Nephron (organoid): ENCODE results near the gene ASTN2.
A peak's percentile ranks its signal among the peaks of the same experiment; 100 is the strongest.
"Not testable (repeated sequence)": the region's sequence is repeated elsewhere in the genome, so short reads cannot be mapped to it uniquely, and the experiment has no call there.

Experiments used
- H3K27ac Mint-ChIP-seq, 3 experiments: 2 replicates each; pipeline ENCODE4 v1.8.0; 2020; ENCODE audit warnings: mixed read lengths in 3 of 3, mild to moderate bottlenecking in 2 of 3, moderate library complexity in 1 of 3
- H3K27me3 Mint-ChIP-seq: 2 replicates; pipeline ENCODE4 v1.8.0; 2021; ENCODE audit warnings: low read depth, mild to moderate bottlenecking, moderate library complexity, mixed read lengths
- H3K36me3 Mint-ChIP-seq: 2 replicates; pipeline ENCODE4 v1.8.0; 2020; ENCODE audit warnings: low read depth, mixed read lengths
- H3K4me1 Mint-ChIP-seq: 2 replicates; pipeline ENCODE4 v1.8.0; 2020; ENCODE audit warnings: mixed read lengths
- H3K4me3 Mint-ChIP-seq, 3 experiments: 2 replicates each; pipeline ENCODE4 v1.8.0; 2020; ENCODE audit warnings: mild to moderate bottlenecking in 3 of 3, mixed read lengths in 3 of 3, moderate library complexity in 2 of 3
- H3K9me3 Mint-ChIP-seq: 2 replicates; pipeline ENCODE4 v1.8.0; 2020; ENCODE audit warnings: mixed read lengths
- TF ChIP-seq, protein P1 (sequence below), 3 experiments: fragments of 200-600 bp; sonication (generic); IDR thresholded peaks; one replicate each; pipeline ENCODE4 v1.5.0; 2021; ENCODE audit warnings: antibody characterized with exemption in 3 of 3; ENCODE audit not compliant: unreplicated experiment in 3 of 3

Gene ASTN2

DNA sequence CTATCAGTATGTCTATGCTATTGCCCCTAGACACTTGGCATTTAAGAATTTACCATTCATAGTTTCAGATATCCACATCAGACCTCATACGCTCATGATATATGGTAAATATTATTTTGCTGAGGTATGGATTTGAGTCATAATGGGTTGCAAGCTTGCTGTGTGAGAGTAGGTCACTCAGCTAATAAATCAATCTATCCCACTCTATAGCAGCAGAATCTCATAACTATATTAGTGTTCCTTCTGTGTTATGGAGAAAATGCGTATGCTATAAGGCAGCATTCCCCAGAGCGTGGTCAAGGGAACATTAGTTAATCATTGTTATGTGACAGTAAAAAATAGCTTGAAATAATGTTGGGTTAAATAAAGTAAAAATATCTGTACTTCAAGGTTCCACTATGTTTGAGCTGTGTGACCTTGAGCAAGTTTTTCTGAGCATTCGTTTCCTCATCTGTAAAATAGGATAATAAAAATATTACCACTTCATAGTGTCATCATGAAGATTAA lies 720.0 kb downstream of the ASTN2 start:
- TF ChIP-seq, protein P1, sequence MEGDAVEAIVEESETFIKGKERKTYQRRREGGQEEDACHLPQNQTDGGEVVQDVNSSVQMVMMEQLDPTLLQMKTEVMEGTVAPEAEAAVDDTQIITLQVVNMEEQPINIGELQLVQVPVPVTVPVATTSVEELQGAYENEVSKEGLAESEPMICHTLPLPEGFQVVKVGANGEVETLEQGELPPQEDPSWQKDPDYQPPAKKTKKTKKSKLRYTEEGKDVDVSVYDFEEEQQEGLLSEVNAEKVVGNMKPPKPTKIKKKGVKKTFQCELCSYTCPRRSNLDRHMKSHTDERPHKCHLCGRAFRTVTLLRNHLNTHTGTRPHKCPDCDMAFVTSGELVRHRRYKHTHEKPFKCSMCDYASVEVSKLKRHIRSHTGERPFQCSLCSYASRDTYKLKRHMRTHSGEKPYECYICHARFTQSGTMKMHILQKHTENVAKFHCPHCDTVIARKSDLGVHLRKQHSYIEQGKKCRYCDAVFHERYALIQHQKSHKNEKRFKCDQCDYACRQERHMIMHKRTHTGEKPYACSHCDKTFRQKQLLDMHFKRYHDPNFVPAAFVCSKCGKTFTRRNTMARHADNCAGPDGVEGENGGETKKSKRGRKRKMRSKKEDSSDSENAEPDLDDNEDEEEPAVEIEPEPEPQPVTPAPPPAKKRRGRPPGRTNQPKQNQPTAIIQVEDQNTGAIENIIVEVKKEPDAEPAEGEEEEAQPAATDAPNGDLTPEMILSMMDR (IDR thresholded peaks at IDR 0.05; ENCODE audit: unreplicated experiment in 3 of 3) = no peak
- Mint-ChIP-seq H3K27ac (peak overlapping the region in 2 of 3 experiments; percentile 8 to 64), H3K4me3 (no peak overlapping the region), H3K4me1 (peaks cover 30% of the 10 kb centered on the region), H3K27me3 (no peaks in the 10 kb centered on the region), H3K9me3 (no peaks in the 10 kb centered on the region), H3K36me3 (peaks cover 37% of the 10 kb centered on the region)

DNA sequence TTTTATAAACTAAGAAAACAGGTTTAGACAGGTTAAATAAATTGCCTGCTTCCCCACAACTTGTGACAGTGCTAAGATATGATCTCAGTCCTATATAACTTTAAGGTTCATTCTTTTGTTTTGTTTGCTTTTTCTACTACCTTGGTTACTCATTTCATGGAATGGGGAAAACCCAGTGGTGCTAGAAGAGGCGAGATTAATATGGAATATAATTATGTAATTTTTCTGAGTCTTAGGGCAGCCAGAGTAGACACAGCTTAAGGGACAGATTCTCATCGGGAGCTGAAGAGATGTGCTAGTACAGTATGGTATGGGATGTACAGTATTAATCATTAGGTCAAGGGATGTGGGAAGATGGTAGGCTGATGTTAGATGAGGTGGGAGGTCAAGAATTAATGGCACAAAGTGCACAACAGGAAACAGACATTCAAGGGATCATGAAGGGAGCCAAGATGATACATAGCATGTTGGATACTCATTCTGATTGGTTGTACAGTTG lies 721.6 kb downstream of the ASTN2 start:
- H3K27me3 Mint-ChIP-seq = no peaks in the 10 kb centered on the region

DNA sequence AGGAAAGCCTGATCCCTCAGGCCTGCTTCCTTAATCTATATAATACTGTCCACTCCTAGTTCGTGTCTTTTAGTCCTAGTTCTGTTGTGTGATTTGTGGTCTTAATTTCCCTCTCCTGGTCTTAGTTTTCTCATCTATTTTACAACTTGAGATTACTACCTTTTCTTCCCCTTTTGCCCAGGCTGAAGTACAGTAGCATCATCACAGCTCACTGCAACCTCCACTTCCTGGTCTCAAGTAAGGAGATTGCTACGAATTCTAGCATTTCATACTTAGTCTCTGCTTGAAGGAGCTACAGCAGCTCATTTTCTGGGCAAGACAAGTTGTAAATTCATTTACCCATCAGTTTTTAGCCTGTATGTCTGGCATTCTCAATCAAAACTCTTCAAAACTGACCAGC lies 722.2 kb downstream of the ASTN2 start:
- Mint-ChIP-seq H3K4me3 (no peak overlapping the region), H3K27me3 (no peaks in the 10 kb centered on the region), H3K9me3 (no peaks in the 10 kb centered on the region), H3K4me1 (peaks cover 51% of the 10 kb centered on the region), H3K36me3 (peaks cover 15% of the 10 kb centered on the region), H3K27ac (no peak overlapping the region)
- TF ChIP-seq, protein P1 (IDR thresholded peaks at IDR 0.05; ENCODE audit: unreplicated experiment in 3 of 3) = no peak

More for the DNA sequence above, 721.6 kb downstream of the ASTN2 start:
- no peak overlapping the region for H3K4me3 Mint-ChIP-seq
- TF ChIP-seq, protein P1 (IDR thresholded peaks at IDR 0.05; ENCODE audit: unreplicated experiment in 3 of 3) = no peak
- peaks cover 21% of the 10 kb centered on the region for H3K36me3 Mint-ChIP-seq
- peak overlapping the region in 1 of 3 experiments; percentile 7 for H3K27ac Mint-ChIP-seq
- H3K9me3 Mint-ChIP-seq = no peaks in the 10 kb centered on the region
- peaks cover 45% of the 10 kb centered on the region for H3K4me1 Mint-ChIP-seq

DNA sequence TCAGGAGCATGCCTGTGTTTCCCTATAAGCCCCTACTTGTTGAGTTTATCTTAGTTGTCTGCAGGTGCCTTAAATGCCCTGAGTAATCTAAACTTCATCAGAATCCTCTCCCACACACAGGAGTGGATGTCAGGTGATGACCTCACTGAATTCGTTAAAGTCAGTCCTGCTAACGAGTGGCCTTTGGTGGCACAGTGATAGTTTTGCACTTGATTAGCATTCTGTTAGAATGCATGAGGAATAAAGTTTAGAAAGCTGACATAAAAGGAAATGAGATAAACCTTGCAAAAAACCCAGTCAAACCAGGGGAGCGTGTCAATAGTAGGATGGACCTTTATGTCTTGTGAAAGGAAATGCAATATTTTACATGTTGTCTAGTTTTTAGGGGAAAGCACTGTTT lies 723.2 kb downstream of the ASTN2 start:
- Mint-ChIP-seq H3K9me3 (no peaks in the 10 kb centered on the region), H3K27me3 (no peaks in the 10 kb centered on the region), H3K4me1 (peaks cover 57% of the 10 kb centered on the region), H3K4me3 (no peak overlapping the region), H3K36me3 (peaks cover 8% of the 10 kb centered on the region), H3K27ac (no peak overlapping the region)
- TF ChIP-seq, protein P1 (IDR thresholded peaks at IDR 0.05; ENCODE audit: unreplicated experiment in 3 of 3) = no peak

DNA sequence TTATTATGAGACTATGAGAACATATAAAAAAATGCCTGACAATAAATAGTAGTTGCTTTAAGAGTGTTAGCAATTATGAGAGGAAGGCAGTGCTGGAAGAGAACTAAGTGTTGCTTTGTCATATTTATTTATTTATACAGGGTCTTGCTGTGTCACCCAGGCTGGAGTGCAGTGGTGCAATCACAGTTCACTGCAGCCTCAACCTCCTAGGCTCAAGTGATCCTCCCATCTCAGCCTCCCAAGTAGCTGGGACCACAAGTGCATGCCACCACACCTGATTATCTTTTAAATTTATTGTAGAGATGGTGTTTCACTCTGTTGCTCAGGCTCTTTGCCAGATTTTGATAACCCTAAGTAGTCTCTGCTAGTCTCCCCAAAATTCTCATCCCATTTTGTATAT lies 724.1 kb downstream of the ASTN2 start:
- not testable (repeated sequence) for H3K27me3 Mint-ChIP-seq

DNA sequence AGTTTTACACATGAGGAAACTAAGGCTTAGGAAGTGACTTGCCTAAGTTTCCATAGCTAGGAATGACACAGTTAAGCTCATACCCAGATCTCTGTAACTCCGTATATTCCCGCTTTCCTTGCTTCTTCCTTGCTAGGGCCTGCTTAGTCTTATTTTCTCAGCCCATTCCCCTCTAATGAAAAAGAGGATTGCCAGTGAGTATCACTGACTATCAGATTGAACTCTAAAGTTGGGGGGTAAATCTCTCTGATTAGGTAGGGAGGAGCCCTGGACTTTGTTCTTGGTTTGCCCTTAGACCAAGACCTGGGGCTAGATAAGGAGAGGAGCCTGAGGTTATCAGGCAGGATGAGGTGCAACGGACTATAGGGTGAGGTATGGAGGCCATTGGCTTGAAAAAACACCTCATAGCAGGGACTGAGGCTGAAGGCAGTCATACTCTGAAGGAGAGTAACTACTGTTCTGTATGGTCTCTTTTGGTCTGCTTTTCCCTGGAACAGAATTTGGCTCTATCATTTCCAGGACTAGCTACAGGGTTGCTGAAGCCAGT lies 725.3 kb downstream of the ASTN2 start:
- TF ChIP-seq, protein P1 (IDR thresholded peaks at IDR 0.05; ENCODE audit: unreplicated experiment in 3 of 3) = no peak
- no peaks in the 10 kb centered on the region for H3K27me3 Mint-ChIP-seq
- peak overlapping the region in 1 of 3 experiments; percentile 41 for H3K27ac Mint-ChIP-seq
- peaks cover 57% of the 10 kb centered on the region for H3K4me1 Mint-ChIP-seq
- peaks cover 10% of the 10 kb centered on the region for H3K36me3 Mint-ChIP-seq
- peak overlapping the region; percentile 87 to 92 (median 90) for H3K4me3 Mint-ChIP-seq
- H3K9me3 Mint-ChIP-seq = peaks cover 2% of the 10 kb centered on the region

More for the DNA sequence above, 724.1 kb downstream of the ASTN2 start:
- Mint-ChIP-seq H3K4me1 (peaks cover 60% of the 10 kb centered on the region), H3K4me3 (peak overlapping the region in 1 of 3 experiments; percentile 42)
- H3K36me3 Mint-ChIP-seq, H3K9me3 Mint-ChIP-seq, H3K27ac Mint-ChIP-seq: not testable (repeated sequence)
